HG02852 (cell line): Measurements from ENCODE around the gene LPCAT3.
A peak's percentile ranks its signal among the peaks of the same experiment; 100 is the strongest.

Experiments
- ATAC-seq: cut with Tn5 transposase; IDR thresholded peaks from one replicate; pipeline ENCODE4 v1.9.1; 2021; ENCODE audit warnings: mild to moderate bottlenecking, moderate library complexity; ENCODE audit not compliant: unreplicated experiment

LPCAT3 gene

GRCh38 chr12:6941267-6941666 lies 77.0 kb downstream of the LPCAT3 start:
- ATAC-seq = no peak

- no peak for ATAC-seq
Observed at GRCh38 chr12:6939191-6939540, 79.1 kb downstream of the LPCAT3 start.

DNA sequence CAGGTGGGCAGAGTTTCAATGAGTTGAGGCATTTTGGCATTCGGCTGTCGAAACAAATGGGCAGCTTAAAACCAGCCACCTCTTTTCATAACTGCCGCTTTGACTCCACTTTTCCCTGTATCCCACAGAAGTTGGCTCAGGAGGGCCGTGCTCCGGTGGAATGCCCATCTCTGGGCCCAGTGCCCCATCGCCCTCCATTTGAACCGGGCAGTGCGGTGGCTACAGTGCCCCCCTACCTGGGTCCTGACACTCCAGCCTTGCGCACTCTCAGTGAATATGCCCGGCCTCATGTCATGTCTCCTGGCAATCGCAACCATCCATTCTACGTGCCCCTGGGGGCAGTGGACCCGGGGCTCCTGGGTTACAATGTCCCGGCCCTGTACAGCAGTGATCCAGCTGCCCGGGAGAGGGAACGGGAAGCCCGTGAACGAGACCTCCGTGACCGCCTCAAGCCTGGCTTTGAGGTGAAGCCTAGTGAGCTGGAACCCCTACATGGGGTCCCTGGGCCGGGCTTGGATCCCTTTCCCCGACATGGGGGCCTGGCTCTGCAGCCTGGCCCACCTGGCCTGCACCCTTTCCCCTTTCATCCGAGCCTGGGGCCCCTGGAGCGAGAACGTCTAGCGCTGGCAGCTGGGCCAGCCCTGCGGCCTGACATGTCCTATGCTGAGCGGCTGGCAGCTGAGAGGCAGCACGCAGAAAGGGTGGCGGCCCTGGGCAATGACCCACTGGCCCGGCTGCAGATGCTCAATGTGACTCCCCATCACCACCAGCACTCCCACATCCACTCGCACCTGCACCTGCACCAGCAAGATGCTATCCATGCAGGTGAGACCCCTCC lies 79.7 kb downstream of the LPCAT3 start:
- ATAC-seq = no peak

GRCh38 chr12:6937481-6938352 lies 80.6 kb downstream of the LPCAT3 start:
- ATAC-seq = peak; percentile 88

- ATAC-seq = peak; percentile 9
Observed at GRCh38 chr12:6936636-6937480, 81.4 kb downstream of the LPCAT3 start.

GRCh38 chr12:6936194-6936635 lies 82.1 kb downstream of the LPCAT3 start:
- ATAC-seq = no peak

DNA sequence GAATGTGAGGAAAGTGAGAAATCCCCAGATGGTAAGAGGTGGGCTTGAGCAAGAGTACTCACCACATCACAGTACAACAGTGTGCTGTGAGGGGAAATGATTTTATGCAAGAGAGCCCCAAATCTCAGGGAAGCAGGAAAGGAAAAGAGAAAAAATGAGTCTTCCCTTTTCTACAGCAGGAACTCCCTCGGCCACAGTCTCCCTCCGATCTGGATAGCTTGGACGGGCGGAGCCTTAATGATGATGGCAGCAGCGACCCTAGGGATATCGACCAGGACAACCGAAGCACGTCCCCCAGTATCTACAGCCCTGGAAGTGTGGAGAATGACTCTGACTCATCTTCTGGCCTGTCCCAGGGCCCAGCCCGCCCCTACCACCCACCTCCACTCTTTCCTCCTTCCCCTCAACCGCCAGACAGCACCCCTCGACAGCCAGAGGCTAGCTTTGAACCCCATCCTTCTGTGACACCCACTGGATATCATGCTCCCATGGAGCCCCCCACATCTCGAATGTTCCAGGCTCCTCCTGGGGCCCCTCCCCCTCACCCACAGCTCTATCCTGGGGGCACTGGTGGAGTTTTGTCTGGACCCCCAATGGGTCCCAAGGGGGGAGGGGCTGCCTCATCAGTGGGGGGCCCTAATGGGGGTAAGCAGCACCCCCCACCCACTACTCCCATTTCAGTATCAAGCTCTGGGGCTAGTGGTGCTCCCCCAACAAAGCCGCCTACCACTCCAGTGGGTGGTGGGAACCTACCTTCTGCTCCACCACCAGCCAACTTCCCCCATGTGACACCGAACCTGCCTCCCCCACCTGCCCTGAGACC lies 82.7 kb downstream of the LPCAT3 start:
- ATAC-seq = no peak

DNA sequence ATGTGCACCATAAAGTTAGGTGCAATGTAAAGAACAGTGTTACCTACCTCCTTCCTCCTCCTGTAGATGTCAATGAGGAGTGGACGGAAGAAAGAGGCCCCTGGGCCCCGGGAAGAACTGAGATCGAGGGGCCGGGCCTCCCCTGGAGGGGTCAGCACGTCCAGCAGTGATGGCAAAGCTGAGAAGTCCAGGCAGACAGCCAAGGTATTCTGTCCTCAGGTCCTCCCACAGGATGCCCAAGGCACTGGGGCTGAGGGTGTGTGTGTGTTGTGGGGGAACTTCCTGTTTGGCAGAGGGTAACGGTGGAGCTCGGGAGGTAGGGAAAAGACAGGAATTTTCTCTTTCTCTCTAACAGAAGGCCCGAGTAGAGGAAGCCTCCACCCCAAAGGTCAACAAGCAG lies 84.2 kb downstream of the LPCAT3 start:
- no peak for ATAC-seq

DNA sequence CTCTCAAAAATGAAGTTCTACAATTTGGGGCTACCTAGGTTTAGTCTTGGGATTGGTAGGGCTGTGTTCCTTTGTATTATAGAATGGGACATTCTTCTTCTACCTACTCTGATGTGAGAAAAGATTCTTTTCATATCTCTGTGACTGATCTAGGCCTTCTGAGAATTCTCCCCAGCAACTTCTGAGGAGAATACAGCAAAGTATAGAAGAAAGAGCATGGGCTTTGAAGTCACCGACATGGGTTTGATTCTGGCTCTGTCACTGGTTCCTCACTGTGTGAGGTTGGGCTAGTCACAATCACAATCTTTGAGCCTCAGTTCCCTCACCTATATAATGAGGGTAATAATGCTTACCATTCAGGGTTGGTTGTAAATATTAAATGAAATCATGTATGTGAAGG lies 85.5 kb downstream of the LPCAT3 start:
- no peak for ATAC-seq

DNA sequence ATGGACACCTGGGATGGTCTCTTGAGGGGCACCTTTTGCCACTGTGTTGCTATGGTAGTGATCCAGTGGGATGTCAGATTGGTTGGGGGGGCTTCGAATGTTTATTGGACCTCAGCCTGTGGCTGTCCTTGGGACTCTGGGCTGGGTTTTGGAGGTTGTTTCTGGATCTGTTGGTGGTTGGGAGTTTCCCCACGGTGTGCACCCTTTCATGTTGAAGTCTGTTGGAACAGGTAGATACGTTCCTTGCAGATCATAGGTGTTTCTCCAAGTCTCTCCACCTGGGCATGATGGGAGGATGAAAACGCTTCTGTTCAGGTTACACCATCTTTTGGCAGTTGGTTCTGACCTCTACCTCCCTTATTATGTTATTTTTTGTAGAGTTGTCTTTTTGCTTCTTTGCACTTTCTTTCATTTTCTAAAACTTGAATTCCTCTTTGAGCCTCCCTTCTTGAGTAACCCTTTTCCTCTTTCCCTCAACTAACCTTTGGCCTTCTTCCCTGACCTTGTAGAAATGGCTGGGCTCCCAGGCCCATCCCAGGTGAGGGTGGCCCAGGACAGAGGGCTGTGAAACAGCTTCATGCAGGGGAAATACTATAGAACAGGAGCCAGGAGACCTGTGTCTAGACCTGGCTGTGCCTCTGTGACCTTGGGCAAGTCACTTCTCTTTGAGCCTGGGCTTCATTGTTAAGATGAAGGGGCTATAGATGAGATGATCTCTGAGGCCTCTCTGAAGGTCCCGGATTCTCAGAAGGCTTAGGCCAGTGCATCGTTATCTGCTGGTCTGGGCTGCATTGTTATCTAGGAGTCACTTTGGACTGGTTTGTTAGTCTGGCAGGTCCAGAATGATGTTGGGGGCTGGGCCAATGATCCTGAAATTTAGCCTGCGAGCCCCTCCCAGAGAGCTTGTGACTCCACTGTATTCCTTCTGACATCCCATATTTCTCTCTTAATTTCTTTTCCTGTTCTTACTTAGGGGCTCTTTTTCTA lies 88.5 kb downstream of the LPCAT3 start:
- ATAC-seq = no peak

DNA sequence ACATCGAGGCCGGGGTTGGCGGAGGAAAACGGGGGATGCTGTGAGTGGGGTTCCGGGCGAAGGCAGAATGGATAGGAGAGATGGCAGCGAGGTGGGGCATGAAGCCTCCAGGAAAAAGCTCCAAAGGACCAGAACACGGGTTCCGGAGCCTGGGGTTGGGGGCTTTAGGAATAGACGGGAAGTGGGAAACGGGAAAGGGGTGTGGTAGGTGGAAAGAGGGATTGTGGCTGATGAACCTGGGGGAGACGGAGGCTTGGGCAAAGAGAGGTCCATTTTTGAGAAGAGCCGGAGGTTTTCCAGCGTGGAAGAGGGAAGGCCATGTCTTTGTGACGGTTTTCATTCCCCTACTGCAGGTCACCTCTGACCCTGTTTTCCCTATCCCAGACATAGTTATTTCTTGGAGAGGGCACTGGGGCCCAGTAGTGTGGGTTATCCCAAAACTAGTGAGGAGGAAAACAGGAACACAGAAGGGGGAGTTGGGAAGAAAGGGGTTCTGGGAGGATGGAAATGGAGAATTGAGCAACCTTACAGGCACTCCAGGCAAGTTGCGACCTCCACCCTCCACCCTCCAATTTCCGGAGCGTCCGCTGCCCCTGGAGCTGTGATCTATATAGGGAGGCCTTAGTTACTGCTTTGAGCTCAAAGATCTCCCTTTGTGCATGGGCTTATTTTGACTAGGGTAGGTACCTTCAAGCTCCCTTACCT lies 89.4 kb downstream of the LPCAT3 start:
- no peak for ATAC-seq

DNA sequence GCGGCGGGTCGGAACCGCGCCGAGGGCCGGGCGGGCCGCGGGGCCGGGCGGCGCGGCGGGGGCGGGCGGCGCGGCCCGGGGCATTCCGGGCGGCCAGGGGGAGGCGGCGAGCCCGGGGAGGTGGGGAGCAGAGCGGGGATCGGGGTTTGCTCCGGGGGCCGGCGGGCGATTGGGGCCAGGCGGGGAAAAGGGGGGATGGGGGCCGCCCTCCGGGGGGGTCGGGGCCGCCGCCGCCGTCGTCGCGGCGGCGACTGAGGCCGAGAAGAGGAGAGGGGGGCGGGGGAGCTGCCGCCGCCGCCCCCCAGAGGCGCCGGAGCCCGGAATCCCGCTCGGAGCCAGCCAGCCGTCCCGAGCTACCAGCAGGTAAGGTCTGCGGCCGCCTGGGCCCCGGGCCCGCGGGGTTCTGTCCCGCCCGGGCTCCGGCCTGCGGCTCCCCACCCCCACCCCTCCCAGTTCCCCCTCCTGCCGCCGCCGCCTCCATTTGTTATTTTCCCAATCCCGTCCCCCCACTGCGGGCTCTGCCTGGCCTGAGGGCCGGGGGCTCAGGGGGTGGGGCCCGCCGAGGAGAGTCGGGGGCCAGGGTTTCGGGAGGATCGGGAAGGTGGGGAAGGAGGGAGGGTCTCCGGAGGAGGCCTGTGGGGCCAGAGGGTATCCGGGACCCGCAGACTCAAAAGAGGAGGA lies 90.1 kb downstream of the LPCAT3 start:
- ATAC-seq = no peak

DNA sequence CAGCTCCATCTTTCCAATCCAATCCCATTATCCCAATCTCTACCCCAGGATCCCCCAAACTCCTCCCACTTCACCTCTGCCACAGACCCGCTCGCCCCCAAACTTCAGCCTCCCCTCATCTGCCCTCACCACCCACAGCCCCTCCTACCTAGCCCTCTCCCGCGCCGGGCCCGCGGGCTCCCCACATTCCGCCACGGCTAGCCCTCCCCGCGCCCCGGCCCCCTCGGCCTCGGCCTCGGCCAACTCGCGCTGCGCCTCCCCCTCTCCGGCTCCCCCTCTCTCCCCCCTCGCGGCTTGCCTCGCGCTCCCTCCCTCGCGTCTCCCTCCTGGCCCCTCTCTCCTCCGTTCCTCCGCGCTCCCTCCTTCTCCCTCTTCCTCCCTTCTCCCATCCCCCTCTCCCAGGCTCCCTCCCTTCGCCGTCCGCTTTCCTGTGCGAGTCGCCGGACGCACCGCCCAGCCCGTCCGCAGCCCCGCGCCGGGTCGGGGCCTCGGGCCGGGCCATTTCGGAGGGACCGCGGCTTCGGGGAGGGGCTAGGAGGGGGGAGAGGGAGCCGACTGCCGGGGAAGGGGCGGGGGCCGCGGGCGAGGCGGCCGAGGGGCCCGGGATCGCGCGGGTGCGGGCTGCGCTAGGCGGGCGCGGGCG lies 90.8 kb downstream of the LPCAT3 start, which contains the start of gene ATN1:
Gene ATN1, plus strand, starts transcription at position 581 of the 643 bp plus-strand sequence. CDS start 6,043 bp downstream, outside the sequence.
- ATAC-seq = no peak
